WTC11 (cell line): ENCODE data around the gene GLRA2. TPM values are rescaled to one million over a fixed set of nuclear protein-coding genes. Genes with fewer than 3 reads are reported as not detected.

Experiments used
- ATAC-seq: fragments of 200-7000 bp; cut with Tn5 transposase; 2 replicates; pipeline ENCODE4 v1.10.0; 2021; ENCODE audit warnings: mild to moderate bottlenecking, moderate library complexity
- CTCF ChIA-PET: fragments of 300-600 bp; sonication (Branson Sonifier 250); formaldehyde crosslinking; loops from one replicate; lab custom pipeline; 2021; ENCODE audit warnings: antibody characterized with exemption; lab: Charles Lee
- POLR2A ChIA-PET: fragments of 350-600 bp; sonication (Branson Sonifier 250); formaldehyde crosslinking; loops from one replicate; lab custom pipeline; 2021; ENCODE audit warnings: antibody characterized with exemption; lab: Charles Lee
- DNase-seq: peaks from one replicate; pipeline ENCODE4 v3.0.0; 2021; ENCODE audit warnings: low spot score
- H3K27ac Mint-ChIP-seq: 2 replicates; pipeline ENCODE4 v1.8.0; 2021; ENCODE audit warnings: mixed read lengths
- H3K27me3 Mint-ChIP-seq: 2 replicates; pipeline ENCODE4 v1.8.0; 2021; ENCODE audit warnings: low read depth, mild to moderate bottlenecking, moderate library complexity, mixed read lengths
- H3K36me3 Mint-ChIP-seq: 2 replicates; pipeline ENCODE4 v1.8.0; 2021; ENCODE audit warnings: mixed read lengths
- H3K4me1 Mint-ChIP-seq: 2 replicates; pipeline ENCODE4 v1.8.0; 2022; ENCODE audit warnings: mixed read lengths
- H3K4me3 Mint-ChIP-seq: 2 replicates; pipeline ENCODE4 v1.8.0; 2021; ENCODE audit warnings: mild to moderate bottlenecking, moderate library complexity, mixed read lengths
- H3K9me3 Mint-ChIP-seq: 2 replicates; pipeline ENCODE4 v1.8.0; 2021; ENCODE audit warnings: mixed read lengths
- CDX4 ChIP-seq: fragments of 250-450 bp; sonication (Bioruptor Pico); IDR thresholded peaks from 2 replicates; pipeline ENCODE4 v1.9.0; 2021; ENCODE audit warnings: moderate library complexity, mild to moderate bottlenecking, inconsistent platforms, borderline replicate concordance
- EMX1 ChIP-seq: fragments of 250-450 bp; sonication (Bioruptor Pico); IDR thresholded peaks from 2 replicates; pipeline ENCODE4 v1.8.0; 2021; ENCODE audit warnings: mild to moderate bottlenecking
- ERG ChIP-seq: fragments of 250-450 bp; sonication (Bioruptor Pico); IDR thresholded peaks from 2 replicates; pipeline ENCODE4 v1.8.0; 2021; ENCODE audit warnings: mild to moderate bottlenecking
- FOXK1 ChIP-seq: sonication (generic); formaldehyde crosslinking; IDR thresholded peaks from 2 replicates; pipeline ENCODE4 v1.8.0; 2022; ENCODE audit warnings: mild to moderate bottlenecking, moderate library complexity, missing genetic modification reagents
- IRF2 ChIP-seq: sonication (generic); formaldehyde crosslinking; IDR thresholded peaks from 2 replicates; pipeline ENCODE4 v1.8.0; 2022; ENCODE audit warnings: low read depth, missing genetic modification reagents, borderline replicate concordance
- NFE2L1 ChIP-seq: sonication (generic); formaldehyde crosslinking; IDR thresholded peaks from 2 replicates; pipeline ENCODE4 v1.8.1; 2023; ENCODE audit warnings: missing genetic modification reagents
- NR2C2 ChIP-seq: sonication (generic); formaldehyde crosslinking; IDR thresholded peaks from 2 replicates; pipeline ENCODE4 v1.8.0; 2022; ENCODE audit warnings: mild to moderate bottlenecking, missing genetic modification reagents
- RELA ChIP-seq: sonication (generic); formaldehyde crosslinking; IDR thresholded peaks from 2 replicates; pipeline ENCODE4 v1.8.1; 2022; ENCODE audit warnings: missing genetic modification reagents, mild to moderate bottlenecking, borderline replicate concordance
- RORB ChIP-seq: fragments of 250-450 bp; sonication (Bioruptor Pico); IDR thresholded peaks from 2 replicates; pipeline ENCODE4 v1.9.0; 2021; ENCODE audit warnings: mild to moderate bottlenecking
- TP53 ChIP-seq: sonication (generic); formaldehyde crosslinking; IDR thresholded peaks from 2 replicates; pipeline ENCODE4 v1.8.1; 2023; ENCODE audit warnings: mild to moderate bottlenecking, missing genetic modification reagents
- USF1 ChIP-seq: sonication (generic); formaldehyde crosslinking; IDR thresholded peaks from 2 replicates; pipeline ENCODE4 v1.8.0; 2022; ENCODE audit warnings: mild to moderate bottlenecking, missing genetic modification reagents
- USF2 ChIP-seq: sonication (generic); formaldehyde crosslinking; IDR thresholded peaks from 2 replicates; pipeline ENCODE4 v1.8.1; 2023; ENCODE audit warnings: mild to moderate bottlenecking, missing genetic modification reagents, moderate library complexity
- ZBTB21 ChIP-seq: sonication (generic); formaldehyde crosslinking; IDR thresholded peaks from 2 replicates; pipeline ENCODE4 v1.8.1; 2023; ENCODE audit warnings: mild to moderate bottlenecking, missing genetic modification reagents, borderline replicate concordance
- ZMAT4 ChIP-seq: fragments of 250-450 bp; sonication (Bioruptor Pico); IDR thresholded peaks from 2 replicates; pipeline ENCODE4 v1.9.0; 2021; ENCODE audit warnings: mild to moderate bottlenecking
- ZNF121 ChIP-seq: sonication (generic); formaldehyde crosslinking; IDR thresholded peaks from 2 replicates; pipeline ENCODE4 v1.8.0; 2023; ENCODE audit warnings: missing genetic modification reagents
- ZNF138 ChIP-seq: sonication (generic); formaldehyde crosslinking; conservative IDR thresholded peaks from 2 replicates; pipeline ENCODE4 v1.8.1; 2022; ENCODE audit warnings: mild to moderate bottlenecking, moderate library complexity, missing genetic modification reagents
- ZNF317 ChIP-seq: sonication (generic); formaldehyde crosslinking; IDR thresholded peaks from 2 replicates; pipeline ENCODE4 v1.8.1; 2023; ENCODE audit warnings: low read depth, mild to moderate bottlenecking, moderate library complexity, missing genetic modification reagents, borderline replicate concordance
- ZNF671 ChIP-seq: fragments of 250-450 bp; sonication (Bioruptor Pico); IDR thresholded peaks from 2 replicates; pipeline ENCODE4 v1.8.0; 2021; ENCODE audit warnings: mild to moderate bottlenecking
- total RNA-seq: library from RNA; stranded (reverse); gene quantifications from 3 replicates; pipeline ENCODE4 v1.2.3, GENCODE V29; 2021
- TF ChIP-seq, protein P1 (sequence below): fragments of 200-600 bp; IDR thresholded peaks from 2 replicates; pipeline ENCODE4 v1.8.0; 2022; ENCODE audit warnings: antibody characterized with exemption
- TF ChIP-seq, protein P2 (sequence below): fragments of 250-450 bp; sonication (Bioruptor Pico); IDR thresholded peaks from 2 replicates; pipeline ENCODE4 v1.9.0; 2021; ENCODE audit warnings: mild to moderate bottlenecking

Gene GLRA2
- total RNA-seq, 1 experiment from 2014 or later = not detected

GRCh38 chrX:14508025-14508690 lies 21.2 kb upstream of the GLRA2 start:
- DNase-seq = no peak
- no peak for TF ChIP-seq FOXK1 (CRISPR knock-in tag)
- TF ChIP-seq ZNF671 (CRISPR knock-in tag) = no peak
- TF ChIP-seq, protein P1, sequence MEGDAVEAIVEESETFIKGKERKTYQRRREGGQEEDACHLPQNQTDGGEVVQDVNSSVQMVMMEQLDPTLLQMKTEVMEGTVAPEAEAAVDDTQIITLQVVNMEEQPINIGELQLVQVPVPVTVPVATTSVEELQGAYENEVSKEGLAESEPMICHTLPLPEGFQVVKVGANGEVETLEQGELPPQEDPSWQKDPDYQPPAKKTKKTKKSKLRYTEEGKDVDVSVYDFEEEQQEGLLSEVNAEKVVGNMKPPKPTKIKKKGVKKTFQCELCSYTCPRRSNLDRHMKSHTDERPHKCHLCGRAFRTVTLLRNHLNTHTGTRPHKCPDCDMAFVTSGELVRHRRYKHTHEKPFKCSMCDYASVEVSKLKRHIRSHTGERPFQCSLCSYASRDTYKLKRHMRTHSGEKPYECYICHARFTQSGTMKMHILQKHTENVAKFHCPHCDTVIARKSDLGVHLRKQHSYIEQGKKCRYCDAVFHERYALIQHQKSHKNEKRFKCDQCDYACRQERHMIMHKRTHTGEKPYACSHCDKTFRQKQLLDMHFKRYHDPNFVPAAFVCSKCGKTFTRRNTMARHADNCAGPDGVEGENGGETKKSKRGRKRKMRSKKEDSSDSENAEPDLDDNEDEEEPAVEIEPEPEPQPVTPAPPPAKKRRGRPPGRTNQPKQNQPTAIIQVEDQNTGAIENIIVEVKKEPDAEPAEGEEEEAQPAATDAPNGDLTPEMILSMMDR = no peak
- TF ChIP-seq ZMAT4 (CRISPR knock-in tag) = no peak
- TF ChIP-seq, protein P2, sequence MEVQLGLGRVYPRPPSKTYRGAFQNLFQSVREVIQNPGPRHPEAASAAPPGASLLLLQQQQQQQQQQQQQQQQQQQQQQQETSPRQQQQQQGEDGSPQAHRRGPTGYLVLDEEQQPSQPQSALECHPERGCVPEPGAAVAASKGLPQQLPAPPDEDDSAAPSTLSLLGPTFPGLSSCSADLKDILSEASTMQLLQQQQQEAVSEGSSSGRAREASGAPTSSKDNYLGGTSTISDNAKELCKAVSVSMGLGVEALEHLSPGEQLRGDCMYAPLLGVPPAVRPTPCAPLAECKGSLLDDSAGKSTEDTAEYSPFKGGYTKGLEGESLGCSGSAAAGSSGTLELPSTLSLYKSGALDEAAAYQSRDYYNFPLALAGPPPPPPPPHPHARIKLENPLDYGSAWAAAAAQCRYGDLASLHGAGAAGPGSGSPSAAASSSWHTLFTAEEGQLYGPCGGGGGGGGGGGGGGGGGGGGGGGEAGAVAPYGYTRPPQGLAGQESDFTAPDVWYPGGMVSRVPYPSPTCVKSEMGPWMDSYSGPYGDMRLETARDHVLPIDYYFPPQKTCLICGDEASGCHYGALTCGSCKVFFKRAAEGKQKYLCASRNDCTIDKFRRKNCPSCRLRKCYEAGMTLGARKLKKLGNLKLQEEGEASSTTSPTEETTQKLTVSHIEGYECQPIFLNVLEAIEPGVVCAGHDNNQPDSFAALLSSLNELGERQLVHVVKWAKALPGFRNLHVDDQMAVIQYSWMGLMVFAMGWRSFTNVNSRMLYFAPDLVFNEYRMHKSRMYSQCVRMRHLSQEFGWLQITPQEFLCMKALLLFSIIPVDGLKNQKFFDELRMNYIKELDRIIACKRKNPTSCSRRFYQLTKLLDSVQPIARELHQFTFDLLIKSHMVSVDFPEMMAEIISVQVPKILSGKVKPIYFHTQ (CRISPR knock-in tag) = no peak
- no peak for TF ChIP-seq IRF2 (CRISPR knock-in tag)
- no peak for TF ChIP-seq NFE2L1 (CRISPR knock-in tag)
- TF ChIP-seq ZNF121 (CRISPR knock-in tag) = no peak
- no peak for TF ChIP-seq NR2C2 (CRISPR knock-in tag)
- TF ChIP-seq ZNF317 (CRISPR knock-in tag) = no peak
- no peak for TF ChIP-seq ERG
- no peak for TF ChIP-seq RORB (CRISPR knock-in tag)
- no peak for TF ChIP-seq USF1
- no peak for TF ChIP-seq ZBTB21
- TF ChIP-seq CDX4 = no peak
- no peak for TF ChIP-seq TP53 (CRISPR knock-in tag)
- no peak for TF ChIP-seq EMX1
- no peak for TF ChIP-seq ZNF138 (CRISPR knock-in tag)
- no peak for TF ChIP-seq RELA (CRISPR knock-in tag)
- no peak for TF ChIP-seq USF2 (CRISPR knock-in tag)
- ATAC-seq = no peak
- Mint-ChIP-seq H3K4me3 (no peak overlapping the region), H3K27ac (no peak overlapping the region), H3K4me1 (no peaks in the 10 kb centered on the region), H3K27me3 (no peaks in the 10 kb centered on the region), H3K9me3 (peaks cover 7% of the 10 kb centered on the region; the same call in 1 of the 2 replicates), H3K36me3 (no peaks in the 10 kb centered on the region)
- CTCF ChIA-PET = no interaction called here
- POLR2A ChIA-PET = no interaction called here
